K562 (cell line): ENCODE results near the gene POMT2. TPM values are rescaled to one million over a fixed set of nuclear protein-coding genes. Genes with fewer than 3 reads are reported as not detected.

Experiments used
- ATAC-seq: fragments of 200-7000 bp; cut with Tn5 transposase; 3 replicates; pipeline ENCODE4 v1.9.1; 2020; ENCODE audit warnings: moderate library complexity
- BruUV-seq: library from RNA; stranded (reverse); fragments of 400-500 nt; replicated peaks from 2 replicates; lab custom pipeline; 2021; lab: Mats Ljungman, UMichigan
- CTCF ChIA-PET: fragments of 300-600 bp; formaldehyde crosslinking; extraction: SDS; loops from one replicate; lab custom pipeline; 2021; ENCODE audit warnings: low intra/inter-chr PET ratio; lab: Yijun Ruan, JAX
- POLR2A ChIA-PET: fragments of 300-600, 350-650 bp; sonication (Branson Sonifier 250); formaldehyde crosslinking; extraction: SDS; loops from one replicate; lab custom pipeline; 2021; ENCODE audit warnings: antibody characterized with exemption, inconsistent platforms; lab: Yijun Ruan, JAX
- DNase-seq, 4 experiments: peaks; one replicate each; pipeline versions ENCODE4 v3.0.0 to v3.0.0-alpha.2; 2011 to 2018; ENCODE audit warnings: low spot score in 3 of 4, mixed read lengths in 3 of 4; ENCODE audit errors: extremely low read depth in 1 of 4
- FAIRE-seq: peaks from 2 replicates; lab custom pipeline; 2011; peaks lifted over from hg19 to GRCh38; lab: Jason Lieb, UNC
- H2AFZ ChIP-seq: 2 replicates; pipeline ENCODE4 v1.6.0; 2011; ENCODE audit warnings: low read depth, low read length, control low read depth, inconsistent platforms
- H3K27ac ChIP-seq: fragments of 200-600 bp; 3 replicates; pipeline ENCODE4 v1.8.0; 2011; ENCODE audit warnings: low read depth, mild to moderate bottlenecking, control low read depth, inconsistent platforms, low read length, moderate library complexity, mixed read lengths; ENCODE audit errors: extremely low read depth
- H3K27me3 ChIP-seq, 2 experiments: fragments of 300-600 bp in 1 of 2; 2 replicates in 1 of 2; 3 replicates in 1 of 2; pipeline versions ENCODE4 v1.6.0 to v1.8.0; 2011; ENCODE audit warnings: inconsistent platforms in 2 of 2, low read length in 2 of 2, mild to moderate bottlenecking in 1 of 2, mixed read lengths in 1 of 2, moderate library complexity in 1 of 2; ENCODE audit not compliant: control insufficient read depth in 2 of 2, insufficient read depth in 2 of 2
- H3K36me3 ChIP-seq: fragments of 300-600 bp; 3 replicates; pipeline ENCODE4 v1.8.0; 2011; ENCODE audit warnings: mild to moderate bottlenecking, low read length, inconsistent platforms; ENCODE audit not compliant: control insufficient read depth, insufficient read depth
- H3K4me1 ChIP-seq, 2 experiments: fragments of 200-600 bp in 1 of 2; replicated peaks in 1 of 2; 2 replicates in 1 of 2; 3 replicates in 1 of 2; pipeline versions ENCODE4 v1.5.1 to v1.8.0; 2011; ENCODE audit warnings: inconsistent platforms in 2 of 2, low read length in 2 of 2, mild to moderate bottlenecking in 1 of 2, mixed read lengths in 1 of 2, moderate library complexity in 1 of 2; ENCODE audit not compliant: control insufficient read depth in 2 of 2, insufficient read depth in 2 of 2
- H3K4me2 ChIP-seq: 2 replicates; pipeline ENCODE4 v1.6.1; 2011; ENCODE audit warnings: low read length, control low read depth, inconsistent platforms, mixed read lengths; ENCODE audit not compliant: insufficient read depth
- H3K4me3 ChIP-seq: fragments of 200-600 bp; sonication (generic), shearing (Covaris generic); 2 replicates; pipeline ENCODE4 v1.5.1; 2016; ENCODE audit warnings: control low read depth, inconsistent platforms
- H3K79me2 ChIP-seq: fragments of 200-600 bp; 3 replicates; pipeline ENCODE4 v1.8.0; 2011; ENCODE audit warnings: low read length, inconsistent platforms; ENCODE audit not compliant: control insufficient read depth, insufficient read depth
- H3K9ac ChIP-seq, 2 experiments: 2 replicates each; pipeline versions ENCODE4 v1.6.0 to v1.6.1; 2011; ENCODE audit warnings: low read depth in 2 of 2, low read length in 2 of 2, control low read depth in 1 of 2, inconsistent platforms in 1 of 2, mild to moderate bottlenecking in 1 of 2, mixed read lengths in 1 of 2; ENCODE audit not compliant: insufficient read depth in 1 of 2
- H3K9me1 ChIP-seq: one replicate; pipeline ENCODE4 v1.6.0; 2011; ENCODE audit warnings: inconsistent platforms, mild to moderate bottlenecking, low read length, moderate library complexity; ENCODE audit not compliant: control insufficient read depth, insufficient read depth
- H3K9me3 ChIP-seq: replicated peaks from 2 replicates; pipeline ENCODE4 v1.5.1; 2011; ENCODE audit warnings: low read depth, low read length, inconsistent platforms; ENCODE audit not compliant: control insufficient read depth, insufficient read depth
- H4K20me1 ChIP-seq: replicated peaks from 2 replicates; pipeline ENCODE4 v1.6.1; 2011; ENCODE audit warnings: low read length, inconsistent platforms, mixed read lengths; ENCODE audit not compliant: control insufficient read depth, insufficient read depth
- CCAR2 ChIP-seq: fragments of 200-400 bp; formaldehyde crosslinking; IDR thresholded peaks from 2 replicates; pipeline ENCODE4 v1.6.1; 2017; ENCODE audit warnings: mild to moderate bottlenecking, low read depth, low read length
- FOXP1 ChIP-seq: sonication (generic); formaldehyde crosslinking; IDR thresholded peaks from 2 replicates; pipeline ENCODE4 v1.8.0; 2022; ENCODE audit warnings: mild to moderate bottlenecking, missing genetic modification reagents
- HMG20B ChIP-seq: fragments of 250-450 bp; sonication (Bioruptor Pico); IDR thresholded peaks from 2 replicates; pipeline ENCODE4 v1.5.0; 2021; ENCODE audit warnings: mild to moderate bottlenecking
- HNRNPH1 ChIP-seq: fragments of 200-400 bp; formaldehyde crosslinking; optimal IDR thresholded peaks from 2 replicates; pipeline ENCODE3; 2017; ENCODE audit warnings: low read depth, mild to moderate bottlenecking, low read length, moderate library complexity
- RERE ChIP-seq: sonication (generic); formaldehyde crosslinking; IDR thresholded peaks from 2 replicates; pipeline ENCODE4 v1.8.0; 2023; ENCODE audit warnings: missing genetic modification reagents, mild to moderate bottlenecking, borderline replicate concordance
- SIN3A ChIP-seq, 2 experiments: fragments of 150-350 bp in 1 of 2; IDR thresholded peaks; 2 replicates each; pipeline ENCODE4 v1.6.1; 2011 to 2016; ENCODE audit warnings: borderline replicate concordance in 2 of 2, low read depth in 2 of 2, low read length in 2 of 2, mild to moderate bottlenecking in 2 of 2, moderate library complexity in 2 of 2; ENCODE audit not compliant: control insufficient read depth in 1 of 2
- SMC3 ChIP-seq: conservative IDR thresholded peaks from 2 replicates; pipeline ENCODE4 v1.6.1; 2011; ENCODE audit warnings: low read depth, low read length, improper control_type of control experiment; ENCODE audit not compliant: insufficient read depth
- TCF15 ChIP-seq: fragments of 250-450 bp; sonication (Bioruptor Pico); IDR thresholded peaks from 2 replicates; pipeline ENCODE4 v1.8.0; 2022; ENCODE audit warnings: moderate library complexity, mild to moderate bottlenecking, inconsistent platforms
- TFAP4 ChIP-seq: sonication (generic); formaldehyde crosslinking; IDR thresholded peaks from 2 replicates; pipeline ENCODE4 v1.8.0; 2022; ENCODE audit warnings: missing genetic modification reagents, mild to moderate bottlenecking, moderate library complexity, borderline replicate concordance
- ZC3H8 ChIP-seq: fragments of 450-650 bp; IDR thresholded peaks from 2 replicates; pipeline ENCODE4 v1.6.1; 2017
- ZNF324 ChIP-seq: fragments of 250-450 bp; sonication (Bioruptor Pico); IDR thresholded peaks from 2 replicates; pipeline ENCODE4 v1.4.0; 2020; ENCODE audit warnings: mild to moderate bottlenecking
- ZNF449 ChIP-seq: fragments of 250-450 bp; sonication (Bioruptor Pico); IDR thresholded peaks from 2 replicates; pipeline ENCODE4 v1.8.0; 2022; ENCODE audit warnings: moderate library complexity, mild to moderate bottlenecking, inconsistent platforms
- ZNF589 ChIP-seq: fragments of 200-800 bp; sonication (Bioruptor generic); IDR thresholded peaks from 2 replicates; pipeline ENCODE4 v1.6.1; 2016; ENCODE audit warnings: low read depth, missing genetic modification characterization, missing compliant biosample characterization
- ZNF699 ChIP-seq: fragments of 250-450 bp; sonication (Bioruptor Pico); IDR thresholded peaks from 2 replicates; pipeline ENCODE4 v1.8.0; 2021; ENCODE audit warnings: mild to moderate bottlenecking, moderate library complexity; ENCODE audit not compliant: insufficient replicate concordance
- WGBS: fragments of 100-300 bp; shearing (Covaris generic); methylation state at CpG from one replicate; pipeline ENCODE4 v1.1.6; 2016; ENCODE audit warnings: low coverage, mixed read lengths; ENCODE audit not compliant: insufficient coverage; ENCODE audit errors: missing lambda C conversion rate; 5-methylcytosine and 5-hydroxymethylcytosine counted together
- in situ Hi-C: fragments of 300-500 bp; cut with MboI; formaldehyde crosslinking; loops from 4 replicates; pipeline ENCODE4 v1.15.0; 2018; ENCODE audit warnings: inconsistent platforms, mixed read lengths
- intact Hi-C: fragments of 100-400 bp; cut with micrococcal nuclease; formaldehyde crosslinking; loops from 2 replicates; pipeline ENCODE4 v1.14.2; 2022
- polyA plus RNA-seq, 8 experiments: library from polyadenylated mRNA; depleted of rRNA in 4 of 8; stranded (reverse) in 5 of 8; unstranded in 3 of 8; fragments of >200 nt; fragmentation: Nextera tagmentation in 2 of 8; fragmentation: Illumina TruSeq in 1 of 8; extraction: Ambion mirVana in 2 of 8; extraction: Trizol in 1 of 8; gene quantifications; 2 replicates each; pipeline versions ENCODE4 v1.2.1 to v1.2.3, GENCODE V29; 2011 to 2014; ENCODE audit warnings: inconsistent platforms in 1 of 8, missing spikeins in 1 of 8
- total RNA-seq, 7 experiments: library from RNA; depleted of rRNA in 6 of 7; stranded (reverse); fragments of >200 nt in 6 of 7; fragmentation: Illumina TruSeq in 2 of 7; extraction: Trizol in 2 of 7; gene quantifications; 2 replicates each; pipeline versions ENCODE4 v1.2.1 to v1.2.3, GENCODE V29; 2011 to 2021; ENCODE audit warnings: low replicate concordance in 1 of 7

POMT2 gene
- total and polyA plus RNA-seq, 9 of the 15 experiments (the other 6 are each of a cell fraction or from before 2014, with no cell fraction given) = 0.39 to 16.6 (median 7.8) TPM

DNA sequence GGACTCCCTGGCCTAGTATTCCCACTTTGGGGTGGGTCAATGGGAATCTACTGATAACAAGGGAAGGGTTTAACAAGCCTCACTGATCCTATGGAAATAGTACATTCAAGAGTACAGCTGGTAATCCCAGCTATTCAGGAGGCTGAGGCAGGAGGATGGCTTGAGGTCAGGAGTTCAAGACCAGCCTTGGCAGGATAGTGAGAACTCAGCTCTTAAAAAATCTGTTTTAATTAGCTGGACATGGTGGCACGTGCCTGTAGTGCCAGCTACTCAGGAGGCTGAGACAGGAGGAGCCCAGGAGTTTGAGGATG is 4.5 kb downstream of the POMT2 start:
- intact Hi-C loops (loop anchor here (1.0 to 2.0 kb wide), 2 partner anchors 15 to 163 kb away; no protein-coding TSS in a partner anchor), in situ Hi-C loops (no loop called here)
- FAIRE-seq (no peak), ATAC-seq (no peak)
- 0 out of 2 replicates have a peak, but pooled peaks cover 3% of the 10 kb centered on the region for H4K20me1 ChIP-seq
- H3K4me3 ChIP-seq = no peak overlapping the region
- 0% methylated on average over 1 of the region's 1 CpG for WGBS
- no peaks in the 10 kb centered on the region for H3K9me3 ChIP-seq
- peaks cover 4 to 11% of the 10 kb centered on the region in 2 experiments; a peak in 3 of 5 replicates for H3K4me1 ChIP-seq
- H3K9ac ChIP-seq = no peak overlapping the region
- H3K27ac ChIP-seq = no peak overlapping the region
- TF ChIP-seq RERE (CRISPR knock-in tag) (no peak), TCF15 (CRISPR knock-in tag) (no peak), ZNF324 (CRISPR knock-in tag) (no peak), CCAR2 (no peak), ZNF589 (no peak), ZC3H8 (no peak), HNRNPH1 (no peak), SIN3A (IDR thresholded peaks at IDR 0.05; ENCODE audit: borderline replicate concordance in 2 of 2, control insufficient read depth in 1 of 2, low read depth in 2 of 2, low read length in 2 of 2) (no peak), FOXP1 (CRISPR knock-in tag) (no peak), HMG20B (CRISPR knock-in tag) (no peak), TFAP4 (CRISPR knock-in tag) (no peak), ZNF449 (CRISPR knock-in tag) (no peak), ZNF699 (CRISPR knock-in tag) (no peak), SMC3 (no peak)
- TF ChIP-seq, all 486 proteins: peak for 0
- no peaks in the 10 kb centered on the region for H3K27me3 ChIP-seq
- ChIA-PET POLR2A (interaction anchor here (0.5 to 1.6 kb wide), 3 partner anchors 9 to 61 kb away, joined by 3 to 10 read pairs (median 4); partner anchors contain the start of gene SAMD15), CTCF (interaction anchor here (1.2 to 2.2 kb wide), 3 partner anchors 12 to 440 kb away, joined by 4 to 11 read pairs (median 4); no protein-coding TSS in a partner anchor)
- H3K9me1 ChIP-seq = peaks cover 3% of the 10 kb centered on the region
- no peaks in the 10 kb centered on the region for H3K36me3 ChIP-seq
- no TSS peak for BruUV-seq
- DNase-seq = no peak
- no peak overlapping the region for H3K4me2 ChIP-seq
- no peak overlapping the region for H2AFZ ChIP-seq
- H3K79me2 ChIP-seq = peaks cover 12% of the 10 kb centered on the region; the same call in 2 of the 3 replicates
